ENCODE results near the gene EVI5L. TPM values are rescaled to one million over a fixed set of nuclear protein-coding genes. Genes with fewer than 3 reads are reported as not detected.

Gene EVI5L
- total and polyA plus RNA-seq, 2 of the 13 experiments (the other 11 are each of a cell fraction or from before 2014, with no cell fraction given), result 1.7 to 2.4 TPM

DNA sequence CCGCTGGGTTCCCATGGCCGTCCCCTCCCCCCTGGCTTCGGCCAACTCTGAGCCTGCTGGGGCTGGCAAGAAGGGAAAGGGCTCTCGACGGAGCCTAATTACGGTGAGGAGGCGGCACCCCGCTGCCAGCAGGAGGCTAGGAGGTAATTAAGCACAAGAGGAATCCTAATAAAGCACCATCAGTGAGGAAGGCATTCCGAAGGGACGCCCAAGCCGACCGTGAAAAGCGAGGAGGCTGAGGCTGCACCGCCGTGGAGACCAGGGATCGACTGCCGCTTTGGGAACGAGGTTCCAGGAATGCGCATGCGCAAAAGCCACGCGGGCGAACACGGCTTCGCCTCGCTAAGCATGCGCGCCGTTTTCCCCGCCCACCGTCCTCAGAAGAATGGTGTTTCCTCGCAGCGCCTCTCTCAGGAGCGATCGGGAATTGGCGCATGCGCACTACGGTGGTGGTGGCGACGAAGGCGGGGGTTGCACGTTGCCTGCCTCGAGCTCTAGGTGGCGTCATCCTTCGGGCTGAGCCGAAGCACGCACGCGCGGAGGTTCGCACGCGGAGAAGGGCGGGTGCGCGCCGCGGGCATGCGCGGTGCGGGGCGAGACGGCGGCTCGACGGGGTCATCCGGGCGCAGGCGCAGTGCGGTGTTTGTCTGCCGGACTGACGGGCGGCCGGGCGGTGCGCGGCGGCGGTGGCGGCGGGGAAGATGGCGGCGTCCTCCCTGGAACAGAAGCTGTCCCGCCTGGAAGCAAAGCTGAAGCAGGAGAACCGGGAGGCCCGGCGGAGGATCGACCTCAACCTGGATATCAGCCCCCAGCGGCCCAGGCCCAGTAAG, 73.4 kb downstream of the EVI5L start, which contains the start of gene MAP2K7 (continued):
- TF ChIP-seq NFRKB (IDR thresholded peaks at IDR 0.05), result no peak
- no peak for TF ChIP-seq ZNF883 (CRISPR knock-in tag; IDR thresholded peaks at IDR 0.05; ENCODE audit: not compliant biosample characterization)
- peak; percentile 65; the same call in 1 of the 2 replicates for TF ChIP-seq ZNF567 (CRISPR knock-in tag; IDR thresholded peaks at IDR 0.05; ENCODE audit: borderline replicate concordance)
- TF ChIP-seq, protein P1, sequence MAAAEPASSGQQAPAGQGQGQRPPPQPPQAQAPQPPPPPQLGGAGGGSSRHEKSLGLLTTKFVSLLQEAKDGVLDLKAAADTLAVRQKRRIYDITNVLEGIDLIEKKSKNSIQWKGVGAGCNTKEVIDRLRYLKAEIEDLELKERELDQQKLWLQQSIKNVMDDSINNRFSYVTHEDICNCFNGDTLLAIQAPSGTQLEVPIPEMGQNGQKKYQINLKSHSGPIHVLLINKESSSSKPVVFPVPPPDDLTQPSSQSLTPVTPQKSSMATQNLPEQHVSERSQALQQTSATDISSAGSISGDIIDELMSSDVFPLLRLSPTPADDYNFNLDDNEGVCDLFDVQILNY (CRISPR knock-in tag; conservative IDR thresholded peaks at IDR 0.05), result peak; percentile 56; the same call in 1 of the 2 replicates
- TF ChIP-seq, protein P2, sequence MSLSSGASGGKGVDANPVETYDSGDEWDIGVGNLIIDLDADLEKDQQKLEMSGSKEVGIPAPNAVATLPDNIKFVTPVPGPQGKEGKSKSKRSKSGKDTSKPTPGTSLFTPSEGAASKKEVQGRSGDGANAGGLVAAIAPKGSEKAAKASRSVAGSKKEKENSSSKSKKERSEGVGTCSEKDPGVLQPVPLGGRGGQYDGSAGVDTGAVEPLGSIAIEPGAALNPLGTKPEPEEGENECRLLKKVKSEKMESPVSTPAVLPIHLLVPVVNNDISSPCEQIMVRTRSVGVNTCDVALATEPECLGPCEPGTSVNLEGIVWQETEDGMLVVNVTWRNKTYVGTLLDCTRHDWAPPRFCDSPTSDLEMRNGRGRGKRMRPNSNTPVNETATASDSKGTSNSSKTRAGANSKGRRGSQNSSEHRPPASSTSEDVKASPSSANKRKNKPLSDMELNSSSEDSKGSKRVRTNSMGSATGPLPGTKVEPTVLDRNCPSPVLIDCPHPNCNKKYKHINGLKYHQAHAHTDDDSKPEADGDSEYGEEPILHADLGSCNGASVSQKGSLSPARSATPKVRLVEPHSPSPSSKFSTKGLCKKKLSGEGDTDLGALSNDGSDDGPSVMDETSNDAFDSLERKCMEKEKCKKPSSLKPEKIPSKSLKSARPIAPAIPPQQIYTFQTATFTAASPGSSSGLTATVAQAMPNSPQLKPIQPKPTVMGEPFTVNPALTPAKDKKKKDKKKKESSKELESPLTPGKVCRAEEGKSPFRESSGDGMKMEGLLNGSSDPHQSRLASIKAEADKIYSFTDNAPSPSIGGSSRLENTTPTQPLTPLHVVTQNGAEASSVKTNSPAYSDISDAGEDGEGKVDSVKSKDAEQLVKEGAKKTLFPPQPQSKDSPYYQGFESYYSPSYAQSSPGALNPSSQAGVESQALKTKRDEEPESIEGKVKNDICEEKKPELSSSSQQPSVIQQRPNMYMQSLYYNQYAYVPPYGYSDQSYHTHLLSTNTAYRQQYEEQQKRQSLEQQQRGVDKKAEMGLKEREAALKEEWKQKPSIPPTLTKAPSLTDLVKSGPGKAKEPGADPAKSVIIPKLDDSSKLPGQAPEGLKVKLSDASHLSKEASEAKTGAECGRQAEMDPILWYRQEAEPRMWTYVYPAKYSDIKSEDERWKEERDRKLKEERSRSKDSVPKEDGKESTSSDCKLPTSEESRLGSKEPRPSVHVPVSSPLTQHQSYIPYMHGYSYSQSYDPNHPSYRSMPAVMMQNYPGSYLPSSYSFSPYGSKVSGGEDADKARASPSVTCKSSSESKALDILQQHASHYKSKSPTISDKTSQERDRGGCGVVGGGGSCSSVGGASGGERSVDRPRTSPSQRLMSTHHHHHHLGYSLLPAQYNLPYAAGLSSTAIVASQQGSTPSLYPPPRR (CRISPR knock-in tag; IDR thresholded peaks at IDR 0.05; ENCODE audit: borderline replicate concordance), result 0 out of 2 replicates have a peak, but pooled peaks have one; percentile 11
- TF ChIP-seq, protein P3, sequence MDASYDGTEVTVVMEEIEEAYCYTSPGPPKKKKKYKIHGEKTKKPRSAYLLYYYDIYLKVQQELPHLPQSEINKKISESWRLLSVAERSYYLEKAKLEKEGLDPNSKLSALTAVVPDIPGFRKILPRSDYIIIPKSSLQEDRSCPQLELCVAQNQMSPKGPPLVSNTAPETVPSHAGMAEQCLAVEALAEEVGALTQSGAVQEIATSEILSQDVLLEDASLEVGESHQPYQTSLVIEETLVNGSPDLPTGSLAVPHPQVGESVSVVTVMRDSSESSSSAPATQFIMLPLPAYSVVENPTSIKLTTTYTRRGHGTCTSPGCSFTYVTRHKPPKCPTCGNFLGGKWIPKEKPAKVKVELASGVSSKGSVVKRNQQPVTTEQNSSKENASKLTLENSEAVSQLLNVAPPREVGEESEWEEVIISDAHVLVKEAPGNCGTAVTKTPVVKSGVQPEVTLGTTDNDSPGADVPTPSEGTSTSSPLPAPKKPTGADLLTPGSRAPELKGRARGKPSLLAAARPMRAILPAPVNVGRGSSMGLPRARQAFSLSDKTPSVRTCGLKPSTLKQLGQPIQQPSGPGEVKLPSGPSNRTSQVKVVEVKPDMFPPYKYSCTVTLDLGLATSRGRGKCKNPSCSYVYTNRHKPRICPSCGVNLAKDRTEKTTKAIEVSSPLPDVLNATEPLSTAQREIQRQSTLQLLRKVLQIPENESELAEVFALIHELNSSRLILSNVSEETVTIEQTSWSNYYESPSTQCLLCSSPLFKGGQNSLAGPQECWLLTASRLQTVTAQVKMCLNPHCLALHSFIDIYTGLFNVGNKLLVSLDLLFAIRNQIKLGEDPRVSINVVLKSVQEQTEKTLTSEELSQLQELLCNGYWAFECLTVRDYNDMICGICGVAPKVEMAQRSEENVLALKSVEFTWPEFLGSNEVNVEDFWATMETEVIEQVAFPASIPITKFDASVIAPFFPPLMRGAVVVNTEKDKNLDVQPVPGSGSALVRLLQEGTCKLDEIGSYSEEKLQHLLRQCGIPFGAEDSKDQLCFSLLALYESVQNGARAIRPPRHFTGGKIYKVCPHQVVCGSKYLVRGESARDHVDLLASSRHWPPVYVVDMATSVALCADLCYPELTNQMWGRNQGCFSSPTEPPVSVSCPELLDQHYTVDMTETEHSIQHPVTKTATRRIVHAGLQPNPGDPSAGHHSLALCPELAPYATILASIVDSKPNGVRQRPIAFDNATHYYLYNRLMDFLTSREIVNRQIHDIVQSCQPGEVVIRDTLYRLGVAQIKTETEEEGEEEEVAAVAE (CRISPR knock-in tag; IDR thresholded peaks at IDR 0.05; ENCODE audit: borderline replicate concordance), result peak; percentile 47; the same call in 1 of the 2 replicates
- TF ChIP-seq MAZ (IDR thresholded peaks at IDR 0.05; ENCODE audit: borderline replicate concordance, low read depth, low read length), result no peak
- TF ChIP-seq MAZ (CRISPR knock-in tag; IDR thresholded peaks at IDR 0.05; ENCODE audit: low read depth), result peak; percentile 64; the same call in 1 of the 2 replicates
- no peak for TF ChIP-seq KDM4B (CRISPR knock-in tag; IDR thresholded peaks at IDR 0.05)
- TF ChIP-seq, protein P4, sequence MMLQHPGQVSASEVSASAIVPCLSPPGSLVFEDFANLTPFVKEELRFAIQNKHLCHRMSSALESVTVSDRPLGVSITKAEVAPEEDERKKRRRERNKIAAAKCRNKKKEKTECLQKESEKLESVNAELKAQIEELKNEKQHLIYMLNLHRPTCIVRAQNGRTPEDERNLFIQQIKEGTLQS (CRISPR knock-in tag; IDR thresholded peaks at IDR 0.05), result peak; percentile 46; the same call in 1 of the 2 replicates
- TF ChIP-seq ZZZ3 (CRISPR knock-in tag; IDR thresholded peaks at IDR 0.05; ENCODE audit: borderline replicate concordance), result peak; percentile 17; the same call in 1 of the 2 replicates
- peak; percentile 69; the same call in 1 of the 2 replicates for TF ChIP-seq SP4 (CRISPR knock-in tag; IDR thresholded peaks at IDR 0.05)
- TF ChIP-seq ZNF230 (CRISPR knock-in tag; IDR thresholded peaks at IDR 0.05), result 0 out of 2 replicates have a peak, but pooled peaks have one; percentile 71
- TF ChIP-seq ZBTB38 (CRISPR knock-in tag; IDR thresholded peaks at IDR 0.05), result peak; percentile 85
- peak; percentile 84; the same call in 1 of the 2 replicates for TF ChIP-seq KDM5B (CRISPR knock-in tag; IDR thresholded peaks at IDR 0.05; ENCODE audit: borderline replicate concordance)
- TF ChIP-seq SAFB2 (CRISPR knock-in tag; IDR thresholded peaks at IDR 0.05; ENCODE audit: borderline replicate concordance, low read depth), result peak; percentile 86
